Measurements from ENCODE around the gene HDDC2.

GRCh38 chr6:125301435-125302391, at the start of gene HDDC2:
- no peak for TF ChIP-seq PYGO2 (tag; IDR thresholded peaks at IDR 0.05)
- TF ChIP-seq ZBTB11 (CRISPR knock-in tag; IDR thresholded peaks at IDR 0.05) = peak in 2 of 3 experiments; percentile 72 to 83; a peak in 5 of 6 replicates
- no peak for TF ChIP-seq EP300 (IDR thresholded peaks at IDR 0.05; ENCODE audit: low read length)
- TF ChIP-seq MYC (IDR thresholded peaks at IDR 0.05; ENCODE audit: low read depth, low read length) = peak; percentile 93
- 0 out of 2 replicates have a peak, but pooled peaks have one; percentile 24 for TF ChIP-seq MYC (CRISPR knock-in tag; IDR thresholded peaks at IDR 0.05; ENCODE audit: borderline replicate concordance, low read depth)
- TF ChIP-seq CREM (IDR thresholded peaks at IDR 0.05; ENCODE audit: low read depth) = peak; percentile 3; the same call in 1 of the 2 replicates
- TF ChIP-seq BRCA1 (IDR thresholded peaks at IDR 0.05) = no peak
- TF ChIP-seq BRCA1 (CRISPR knock-in tag; IDR thresholded peaks at IDR 0.05) = no peak
- TF ChIP-seq CTCF (IDR thresholded peaks at IDR 0.05 in 2 of 3, conservative IDR thresholded peaks at IDR 0.05 in 1 of 3; ENCODE audit: insufficient read depth in 2 of 3, low read depth in 1 of 3, low read length in 3 of 3) = no peak
- no peak for TF ChIP-seq EZH2 (IDR thresholded peaks at IDR 0.05; ENCODE audit: borderline replicate concordance, low read depth, low read length)
- no peak for TF ChIP-seq FOXA1 (IDR thresholded peaks at IDR 0.05; ENCODE audit: borderline replicate concordance)
- peak; percentile 87; the same call in 1 of the 2 replicates for TF ChIP-seq FOXP1 (CRISPR knock-in tag; IDR thresholded peaks at IDR 0.05)
